Stimulated activated CD8-positive, alpha-beta memory T cell treated with anti-CD3 and anti-CD28 coated beads, Interleukin-7, amount 100 ng/mL, for 4 hours (primary cell): ENCODE results near the gene HABP2.

Experiments
- DNase-seq, 2 donors: peaks; one replicate each; pipeline ENCODE4 v3.0.0-alpha.2; 2020; ENCODE audit warnings: low read depth in 2 of 2

HABP2 gene

GRCh38 chr10:113552701-113553100 is at the start of gene HABP2:
Gene HABP2 (plus strand): TSS chr10:113553053. CDS start chr10:113553122, 69 bp downstream.
- no peak for DNase-seq

- no peak for DNase-seq
Observed at GRCh38 chr10:113503930-113504329, 48.9 kb upstream of the HABP2 start.

GRCh38 chr10:113504423-113504822 is 48.4 kb upstream of the HABP2 start:
- no peak for DNase-seq

- no peak for DNase-seq
Observed at GRCh38 chr10:113506476-113506875, 46.4 kb upstream of the HABP2 start.

GRCh38 chr10:113511419-113511818 is 41.4 kb upstream of the HABP2 start:
- no peak for DNase-seq

GRCh38 chr10:113515161-113515560 is 37.7 kb upstream of the HABP2 start:
- no peak for DNase-seq

GRCh38 chr10:113515601-113516000 is 37.3 kb upstream of the HABP2 start:
- DNase-seq = no peak

GRCh38 chr10:113516061-113516460 is 36.8 kb upstream of the HABP2 start:
- no peak for DNase-seq

GRCh38 chr10:113517165-113517900 is 35.5 kb upstream of the HABP2 start:
- no peak for DNase-seq

- DNase-seq = no peak
Observed at GRCh38 chr10:113517901-113518260, 35.0 kb upstream of the HABP2 start.

- no peak for DNase-seq
Observed at GRCh38 chr10:113518415-113518814, 34.4 kb upstream of the HABP2 start.

GRCh38 chr10:113518816-113519591 is 33.8 kb upstream of the HABP2 start:
- DNase-seq = no peak

GRCh38 chr10:113519681-113520115 is 33.2 kb upstream of the HABP2 start:
- DNase-seq = no peak

GRCh38 chr10:113520261-113520660 is 32.6 kb upstream of the HABP2 start:
- no peak for DNase-seq

- no peak for DNase-seq
Observed at GRCh38 chr10:113520690-113521474, 32.0 kb upstream of the HABP2 start.

GRCh38 chr10:113521475-113521795 is 31.4 kb upstream of the HABP2 start:
- DNase-seq = no peak

- no peak for DNase-seq
Observed at GRCh38 chr10:113522460-113522859, 30.4 kb upstream of the HABP2 start.

GRCh38 chr10:113523071-113523470 is 29.8 kb upstream of the HABP2 start:
- no peak for DNase-seq

- no peak for DNase-seq
Observed at GRCh38 chr10:113523628-113524027, 29.2 kb upstream of the HABP2 start.

GRCh38 chr10:113524120-113524519 is 28.7 kb upstream of the HABP2 start:
- DNase-seq = no peak

GRCh38 chr10:113524539-113525490 is 28.0 kb upstream of the HABP2 start:
- no peak for DNase-seq
